Memory B cell (primary cell): ENCODE results near the gene CPSF7.
A peak's percentile ranks its signal among the peaks of the same experiment; 100 is the strongest.
"Not testable (repeated sequence)": the region's sequence is repeated elsewhere in the genome, so short reads cannot be mapped to it uniquely, and the experiment has no call there.

Experiments
- ATAC-seq: fragments of 150-1000 bp; cut with Tn5 transposase; 2 replicates; pipeline ENCODE4 v1.10.0; 2021; ENCODE audit warnings: low read depth, mild to moderate bottlenecking, moderate library complexity
- DNase-seq, 2 donors: peaks; one replicate each; pipeline ENCODE4 v3.0.0; 2022; ENCODE audit warnings: low spot score in 2 of 2
- H3K27ac Mint-ChIP-seq: one replicate; pipeline ENCODE4 v1.8.0; 2022; ENCODE audit warnings: mild to moderate bottlenecking, moderate library complexity, mixed read lengths
- H3K27me3 Mint-ChIP-seq: one replicate; pipeline ENCODE4 v1.8.0; 2022; ENCODE audit warnings: mixed read lengths
- H3K36me3 Mint-ChIP-seq: one replicate; pipeline ENCODE4 v1.8.0; 2022; ENCODE audit warnings: mild to moderate bottlenecking, mixed read lengths
- H3K4me1 Mint-ChIP-seq: one replicate; pipeline ENCODE4 v1.8.0; 2022; ENCODE audit warnings: mixed read lengths
- H3K4me3 Mint-ChIP-seq: one replicate; pipeline ENCODE4 v1.8.0; 2022; ENCODE audit warnings: mild to moderate bottlenecking, moderate library complexity, mixed read lengths
- H3K9me3 Mint-ChIP-seq: one replicate; pipeline ENCODE4 v1.8.0; 2022; ENCODE audit warnings: mixed read lengths

The CPSF7 gene

GRCh38 chr11:61384271-61385242 lies 45.2 kb downstream of the CPSF7 start:
- ATAC-seq (no peak), DNase-seq (no peak)
- Mint-ChIP-seq H3K27ac (no peak overlapping the region), H3K9me3 (no peaks in the 10 kb centered on the region), H3K4me3 (no peak overlapping the region), H3K4me1 (peaks cover 9% of the 10 kb centered on the region), H3K27me3 (no peaks in the 10 kb centered on the region), H3K36me3 (no peaks in the 10 kb centered on the region)

- H3K4me1 Mint-ChIP-seq, H3K36me3 Mint-ChIP-seq, H3K27me3 Mint-ChIP-seq, H3K27ac Mint-ChIP-seq, ATAC-seq, H3K9me3 Mint-ChIP-seq, DNase-seq, H3K4me3 Mint-ChIP-seq: not testable (repeated sequence)
These were observed 45.9 kb downstream of the CPSF7 start for GRCh38 chr11:61383859-61384258.

- H3K9me3 Mint-ChIP-seq: no peaks in the 10 kb centered on the region
- DNase-seq (no peak), ATAC-seq (no peak)
- H3K4me1 Mint-ChIP-seq: peaks cover 11% of the 10 kb centered on the region
- H3K27me3 Mint-ChIP-seq: no peaks in the 10 kb centered on the region
- peaks cover 8% of the 10 kb centered on the region for H3K36me3 Mint-ChIP-seq
- no peak overlapping the region for H3K4me3 Mint-ChIP-seq
- no peak overlapping the region for H3K27ac Mint-ChIP-seq
These were observed 48.9 kb downstream of the CPSF7 start for GRCh38 chr11:61380884-61381283.

GRCh38 chr11:61378713-61379313 lies 51.0 kb downstream of the CPSF7 start:
- DNase-seq (no peak), ATAC-seq (no peak)
- Mint-ChIP-seq H3K4me3 (no peak overlapping the region), H3K27ac (no peak overlapping the region), H3K9me3 (no peaks in the 10 kb centered on the region), H3K27me3 (no peaks in the 10 kb centered on the region), H3K36me3 (peaks cover 12% of the 10 kb centered on the region), H3K4me1 (peaks cover 4% of the 10 kb centered on the region)

GRCh38 chr11:61377461-61378160 lies 52.2 kb downstream of the CPSF7 start:
- no peak overlapping the region for H3K4me3 Mint-ChIP-seq
- H3K36me3 Mint-ChIP-seq: peaks cover 12% of the 10 kb centered on the region
- H3K27ac Mint-ChIP-seq: peak overlapping the region; percentile 39
- peaks cover 4% of the 10 kb centered on the region for H3K4me1 Mint-ChIP-seq
- DNase-seq (no peak), ATAC-seq (no peak)
- H3K9me3 Mint-ChIP-seq: no peaks in the 10 kb centered on the region
- no peaks in the 10 kb centered on the region for H3K27me3 Mint-ChIP-seq

GRCh38 chr11:61375761-61376108 lies 54.0 kb downstream of the CPSF7 start:
- ATAC-seq: no peak
- H3K27ac Mint-ChIP-seq: no peak overlapping the region
- peaks cover 2% of the 10 kb centered on the region for H3K4me1 Mint-ChIP-seq
- H3K27me3 Mint-ChIP-seq: no peaks in the 10 kb centered on the region
- H3K4me3 Mint-ChIP-seq: no peak overlapping the region
- peaks cover 17% of the 10 kb centered on the region for H3K36me3 Mint-ChIP-seq
- no peaks in the 10 kb centered on the region for H3K9me3 Mint-ChIP-seq
- DNase-seq: no peak

GRCh38 chr11:61372659-61373420 lies 56.9 kb downstream of the CPSF7 start:
- H3K36me3 Mint-ChIP-seq: peaks cover 27% of the 10 kb centered on the region

GRCh38 chr11:61370349-61371005 lies 59.3 kb downstream of the CPSF7 start:
- Mint-ChIP-seq H3K9me3 (no peaks in the 10 kb centered on the region), H3K4me3 (no peak overlapping the region), H3K27me3 (no peaks in the 10 kb centered on the region), H3K4me1 (peaks cover 2% of the 10 kb centered on the region), H3K27ac (peak overlapping the region; percentile 72), H3K36me3 (peaks cover 19% of the 10 kb centered on the region)
- DNase-seq: no peak
- no peak for ATAC-seq

More at GRCh38 chr11:61372659-61373420, 56.9 kb downstream of the CPSF7 start:
- DNase-seq (no peak), ATAC-seq (no peak)
- Mint-ChIP-seq H3K4me1 (peaks cover 4% of the 10 kb centered on the region), H3K27me3 (no peaks in the 10 kb centered on the region), H3K4me3 (no peak overlapping the region), H3K9me3 (no peaks in the 10 kb centered on the region), H3K27ac (no peak overlapping the region)

- no peaks in the 10 kb centered on the region for H3K9me3 Mint-ChIP-seq
- no peaks in the 10 kb centered on the region for H3K27me3 Mint-ChIP-seq
- ATAC-seq: no peak
- peak overlapping the region; percentile 72 for H3K27ac Mint-ChIP-seq
- H3K4me3 Mint-ChIP-seq: no peak overlapping the region
- no peak for DNase-seq
- H3K4me1 Mint-ChIP-seq: peaks cover 2% of the 10 kb centered on the region
- H3K36me3 Mint-ChIP-seq: peaks cover 16% of the 10 kb centered on the region
These were observed 60.1 kb downstream of the CPSF7 start for GRCh38 chr11:61369372-61370348.

GRCh38 chr11:61368646-61369045 lies 61.1 kb downstream of the CPSF7 start:
- no peak for DNase-seq
- H3K27me3 Mint-ChIP-seq: no peaks in the 10 kb centered on the region
- no peak overlapping the region for H3K4me3 Mint-ChIP-seq
- H3K4me1 Mint-ChIP-seq: peaks cover 2% of the 10 kb centered on the region
- no peak for ATAC-seq
- peaks cover 16% of the 10 kb centered on the region for H3K36me3 Mint-ChIP-seq
- no peaks in the 10 kb centered on the region for H3K9me3 Mint-ChIP-seq
- H3K27ac Mint-ChIP-seq: no peak overlapping the region

GRCh38 chr11:61367406-61367805 lies 62.4 kb downstream of the CPSF7 start:
- Mint-ChIP-seq H3K4me1 (peaks cover 8% of the 10 kb centered on the region), H3K9me3 (no peaks in the 10 kb centered on the region), H3K27ac (no peak overlapping the region), H3K4me3 (no peak overlapping the region), H3K36me3 (peaks cover 16% of the 10 kb centered on the region), H3K27me3 (no peaks in the 10 kb centered on the region)
- DNase-seq (no peak), ATAC-seq (no peak)

GRCh38 chr11:61364012-61364675 lies 65.6 kb downstream of the CPSF7 start:
- no peak overlapping the region for H3K4me3 Mint-ChIP-seq
- ATAC-seq (no peak), DNase-seq (no peak)
- H3K4me1 Mint-ChIP-seq: peaks cover 18% of the 10 kb centered on the region
- no peaks in the 10 kb centered on the region for H3K27me3 Mint-ChIP-seq
- peaks cover 10% of the 10 kb centered on the region for H3K36me3 Mint-ChIP-seq
- no peaks in the 10 kb centered on the region for H3K9me3 Mint-ChIP-seq
- H3K27ac Mint-ChIP-seq: peak overlapping the region; percentile 95
